ENCODE data around the gene KIRREL3.

DNA sequence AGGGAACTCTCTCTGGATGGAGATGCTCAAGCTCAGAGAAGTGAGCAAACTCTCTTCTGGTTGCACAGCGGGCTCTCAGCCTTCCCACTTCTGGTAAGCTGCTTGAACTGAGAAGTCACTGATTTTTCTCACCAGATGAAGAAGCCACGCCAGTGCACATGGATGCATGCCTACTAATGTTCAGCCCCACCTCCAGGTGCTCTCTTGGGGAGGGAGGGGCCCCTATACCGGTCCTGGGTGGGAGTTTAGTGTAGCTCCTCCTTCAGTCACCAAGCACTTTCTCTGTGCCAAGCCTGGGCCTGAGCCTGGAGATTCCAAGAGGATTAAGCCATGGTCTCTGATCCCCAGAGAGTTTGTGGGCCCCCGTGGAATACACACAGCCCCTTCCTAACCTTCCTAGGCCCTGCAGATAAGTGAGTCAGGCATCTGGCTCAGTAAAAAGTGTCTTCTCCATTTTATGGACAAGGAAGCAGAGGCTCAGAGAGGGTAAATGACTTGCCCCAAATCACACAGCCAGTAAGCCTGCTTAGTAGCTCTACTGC, 502.9 kb downstream of the KIRREL3 start:
- TF ChIP-seq BHLHE40 (IDR thresholded peaks at IDR 0.05; ENCODE audit: low read depth, low read length): no peak
- TF ChIP-seq GATA3 (IDR thresholded peaks at IDR 0.05; ENCODE audit: borderline replicate concordance): no peak
- TF ChIP-seq CEBPB (IDR thresholded peaks at IDR 0.05): no peak
- TF ChIP-seq CHD4 (IDR thresholded peaks at IDR 0.05; ENCODE audit: borderline replicate concordance): no peak
- no peak for TF ChIP-seq RAD21 (conservative IDR thresholded peaks at IDR 0.05 in 1 of 2, IDR thresholded peaks at IDR 0.05 in 1 of 2)

Measured in A549 (cell line).